ENCODE measurements around the gene LSM12. TPM values are rescaled to one million over a fixed set of nuclear protein-coding genes. Genes with fewer than 3 reads are reported as not detected.

LSM12 gene
- total RNA-seq, 1 donor from 2014 or later = 69.6 TPM

DNA sequence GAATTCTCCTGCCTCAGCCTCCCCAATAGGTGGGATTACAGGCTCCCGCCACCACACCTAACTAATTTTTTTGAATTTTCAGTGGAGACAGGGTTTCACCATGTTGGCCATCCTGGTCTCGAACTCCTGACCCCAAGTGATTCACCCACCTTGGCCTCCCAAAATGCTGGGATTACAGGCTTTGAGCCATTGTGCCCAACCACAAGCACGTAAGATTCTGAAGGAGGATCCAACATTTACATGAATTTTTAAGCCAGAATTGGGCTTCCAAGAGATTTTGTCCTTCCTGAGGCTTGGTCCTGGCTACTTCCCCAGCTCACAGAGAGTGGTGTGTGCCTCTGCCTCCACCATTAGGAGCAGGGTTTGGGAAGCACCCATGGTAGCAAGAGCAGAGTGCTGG, 15.2 kb upstream of the LSM12 start:
- H3K79me2 ChIP-seq (ENCODE audit: low read depth) = no peaks in the 10 kb centered on the region
- H3K9ac ChIP-seq = no peak overlapping the region
- H3K4me1 ChIP-seq = peaks cover 19% of the 10 kb centered on the region

DNA sequence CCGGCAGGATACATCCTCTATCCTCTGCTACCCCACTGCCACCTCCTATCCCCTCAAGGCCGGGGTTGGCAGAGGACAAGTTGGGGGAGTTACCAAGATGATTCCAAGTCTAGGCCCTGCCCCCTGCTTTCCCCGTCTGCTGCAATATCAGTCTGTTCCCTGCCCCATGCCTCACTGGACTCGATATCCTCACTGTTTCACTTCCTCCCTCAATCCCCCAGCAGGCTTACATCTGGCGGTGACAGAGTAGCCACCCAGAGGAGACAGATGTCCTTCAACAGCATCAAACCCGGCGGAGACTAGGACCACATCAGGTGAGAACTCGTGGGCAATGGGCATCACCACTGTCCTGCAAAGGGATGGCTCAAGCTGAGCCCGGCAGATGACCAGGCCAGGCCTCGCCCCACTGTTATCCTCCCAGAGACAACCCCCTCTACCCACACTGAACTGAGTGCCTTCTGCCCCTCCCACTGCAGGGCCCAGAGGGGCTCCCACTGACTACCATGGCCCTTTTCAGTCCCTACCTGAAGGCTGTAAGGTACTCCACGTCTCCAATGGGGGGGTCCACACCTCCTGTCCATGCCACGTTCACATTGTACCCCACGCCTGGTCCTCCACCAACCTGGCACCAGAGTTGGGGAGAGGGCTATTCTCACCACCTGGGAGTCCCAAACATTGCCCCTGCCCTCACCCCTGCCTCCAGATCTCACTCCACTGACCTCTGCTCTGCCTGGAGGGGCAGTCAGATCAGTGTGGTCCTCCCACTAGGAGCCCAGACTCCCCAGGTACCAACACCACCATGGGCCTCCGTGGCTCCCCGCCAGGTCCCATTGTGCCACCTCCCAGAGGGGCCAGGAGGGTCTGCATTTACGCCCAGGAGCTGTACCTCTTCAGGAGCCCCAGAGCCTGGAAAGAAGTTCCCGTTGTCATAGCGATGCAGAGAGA, 13.7 kb upstream of the LSM12 start:
- Mint-ChIP-seq H3K27ac (peak overlapping the region; percentile 87), H3K27me3 (ENCODE audit: insufficient read depth, low read depth) (peaks cover 7% of the 10 kb centered on the region), H3K36me3 (peaks cover 40% of the 10 kb centered on the region), H3K4me1 (peaks cover 36% of the 10 kb centered on the region), H3K4me3 (peak overlapping the region; percentile 48), H3K9me3 (no peaks in the 10 kb centered on the region)
- H3K27me3 ChIP-seq = no peaks in the 10 kb centered on the region
- no peak overlapping the region for H2AFZ ChIP-seq (replicated peaks)
- H3K4me3 ChIP-seq = no peak overlapping the region
- H3K27ac ChIP-seq = no peak overlapping the region
- H3K9ac ChIP-seq = no peak overlapping the region
- peaks cover 3% of the 10 kb centered on the region for H4K20me1 ChIP-seq (ENCODE audit: low read depth)
- no peak overlapping the region for H3K4me2 ChIP-seq
- peaks cover 9% of the 10 kb centered on the region for H3K4me1 ChIP-seq
- no peak for DNase-seq (ENCODE audit: low spot score)
- TF ChIP-seq EZH2phosphoT487 (IDR thresholded peaks at IDR 0.05) (no peak), EZH2 (IDR thresholded peaks at IDR 0.05) (no peak)
- TF ChIP-seq, protein P1, sequence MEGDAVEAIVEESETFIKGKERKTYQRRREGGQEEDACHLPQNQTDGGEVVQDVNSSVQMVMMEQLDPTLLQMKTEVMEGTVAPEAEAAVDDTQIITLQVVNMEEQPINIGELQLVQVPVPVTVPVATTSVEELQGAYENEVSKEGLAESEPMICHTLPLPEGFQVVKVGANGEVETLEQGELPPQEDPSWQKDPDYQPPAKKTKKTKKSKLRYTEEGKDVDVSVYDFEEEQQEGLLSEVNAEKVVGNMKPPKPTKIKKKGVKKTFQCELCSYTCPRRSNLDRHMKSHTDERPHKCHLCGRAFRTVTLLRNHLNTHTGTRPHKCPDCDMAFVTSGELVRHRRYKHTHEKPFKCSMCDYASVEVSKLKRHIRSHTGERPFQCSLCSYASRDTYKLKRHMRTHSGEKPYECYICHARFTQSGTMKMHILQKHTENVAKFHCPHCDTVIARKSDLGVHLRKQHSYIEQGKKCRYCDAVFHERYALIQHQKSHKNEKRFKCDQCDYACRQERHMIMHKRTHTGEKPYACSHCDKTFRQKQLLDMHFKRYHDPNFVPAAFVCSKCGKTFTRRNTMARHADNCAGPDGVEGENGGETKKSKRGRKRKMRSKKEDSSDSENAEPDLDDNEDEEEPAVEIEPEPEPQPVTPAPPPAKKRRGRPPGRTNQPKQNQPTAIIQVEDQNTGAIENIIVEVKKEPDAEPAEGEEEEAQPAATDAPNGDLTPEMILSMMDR (IDR thresholded peaks at IDR 0.05) = no peak
- no peaks in the 10 kb centered on the region for H3K36me3 ChIP-seq
- no peaks in the 10 kb centered on the region for H3K79me2 ChIP-seq (ENCODE audit: low read depth)
- H3F3A ChIP-seq (ENCODE audit: low read depth) = peaks cover 25% of the 10 kb centered on the region
- no peaks in the 10 kb centered on the region for H3K9me3 ChIP-seq (ENCODE audit: low read depth)

More for the DNA sequence above, 15.2 kb upstream of the LSM12 start:
- Mint-ChIP-seq H3K27me3 (ENCODE audit: insufficient read depth, low read depth) (peaks cover 5% of the 10 kb centered on the region), H3K9me3 (no peaks in the 10 kb centered on the region), H3K27ac (no peak overlapping the region), H3K4me1 (peaks cover 42% of the 10 kb centered on the region), H3K36me3 (peaks cover 30% of the 10 kb centered on the region), H3K4me3 (no peak overlapping the region)
- Histone ChIP-seq H2AFZ (replicated peaks) (no peak overlapping the region), H3K4me2 (no peak overlapping the region), H3K9me3 (ENCODE audit: low read depth) (no peaks in the 10 kb centered on the region), H3K36me3 (no peaks in the 10 kb centered on the region), H3F3A (ENCODE audit: low read depth) (peaks cover 31% of the 10 kb centered on the region), H4K20me1 (ENCODE audit: low read depth) (no peaks in the 10 kb centered on the region), H3K4me3 (no peak overlapping the region), H3K27ac (no peak overlapping the region), H3K27me3 (no peaks in the 10 kb centered on the region)
- TF ChIP-seq EZH2phosphoT487 (IDR thresholded peaks at IDR 0.05) (no peak), EZH2 (IDR thresholded peaks at IDR 0.05) (no peak)
- TF ChIP-seq, protein P1 (IDR thresholded peaks at IDR 0.05) = no peak
- no peak for DNase-seq (ENCODE audit: low spot score)

DNA sequence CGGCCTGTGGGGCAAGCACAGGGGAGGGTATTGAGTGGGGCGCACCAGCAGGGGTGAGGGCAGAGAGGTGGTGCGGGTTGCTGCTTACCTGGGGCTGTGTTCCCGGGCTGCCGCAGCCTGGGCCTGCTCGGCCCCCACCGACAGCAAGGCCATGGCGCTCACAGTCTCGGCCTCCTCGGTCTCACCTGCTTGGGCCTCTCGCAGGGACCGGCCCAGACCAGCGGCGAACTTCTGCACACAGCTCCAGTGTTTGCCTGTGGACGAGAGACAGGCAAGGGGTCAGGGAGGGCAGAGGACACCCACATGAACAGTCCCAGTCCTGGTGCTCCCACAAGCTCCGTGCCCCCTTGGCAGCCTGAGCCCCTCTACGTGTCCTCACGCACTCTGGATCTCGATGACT, 11.9 kb upstream of the LSM12 start:
- H3K9me3 Mint-ChIP-seq = no peaks in the 10 kb centered on the region
- peaks cover 5% of the 10 kb centered on the region for H3K27me3 Mint-ChIP-seq (ENCODE audit: insufficient read depth, low read depth)
- Histone ChIP-seq H3K9me3 (ENCODE audit: low read depth) (no peaks in the 10 kb centered on the region), H3K27me3 (no peaks in the 10 kb centered on the region), H3K27ac (no peak overlapping the region), H3K79me2 (ENCODE audit: low read depth) (peaks cover 9% of the 10 kb centered on the region), H3K9ac (no peak overlapping the region), H2AFZ (replicated peaks) (no peak overlapping the region), H3K4me1 (no peaks in the 10 kb centered on the region), H4K20me1 (ENCODE audit: low read depth) (peaks cover 3% of the 10 kb centered on the region), H3K4me2 (no peak overlapping the region), H3K36me3 (no peaks in the 10 kb centered on the region), H3K4me3 (no peak overlapping the region), H3F3A (ENCODE audit: low read depth) (peaks cover 14% of the 10 kb centered on the region)
- no peak overlapping the region for H3K4me3 Mint-ChIP-seq
- H3K4me1 Mint-ChIP-seq = peaks cover 32% of the 10 kb centered on the region
- peaks cover 42% of the 10 kb centered on the region for H3K36me3 Mint-ChIP-seq
- TF ChIP-seq EZH2phosphoT487 (IDR thresholded peaks at IDR 0.05) (no peak), EZH2 (IDR thresholded peaks at IDR 0.05) (no peak)
- TF ChIP-seq, protein P1 (IDR thresholded peaks at IDR 0.05) = no peak
- H3K27ac Mint-ChIP-seq = no peak overlapping the region
- DNase-seq (ENCODE audit: low spot score) = no peak

Data from neural progenitor cell (in vitro differentiated cells).